Esophagus squamous epithelium (tissue), 5 donors: ENCODE data around the gene NCAPD2. TPM values are rescaled to one million over a fixed set of nuclear protein-coding genes. Genes with fewer than 3 reads are reported as not detected.

Experiments used
- DNase-seq: peaks from one replicate; lab custom pipeline; 2025; lab: John Stamatoyannopoulos, UW
- H3K27ac ChIP-seq, 4 donors: fragments of 200-600 bp; sonication (generic); one replicate each; pipeline ENCODE4 v1.5.1; 2016 to 2019; ENCODE audit warnings: mild to moderate bottlenecking in 1 of 4
- H3K27me3 ChIP-seq, 4 donors: fragments of 200-600 bp; sonication (generic); 1 replicate in 3 of 4; 2 replicates in 1 of 4; pipeline versions ENCODE4 v1.5.1 to v1.6.0; 2017 to 2021; ENCODE audit warnings: antibody characterized with exemption in 1 of 4
- H3K36me3 ChIP-seq, 3 donors: fragments of 200-600 bp; sonication (generic); one replicate each; pipeline ENCODE4 v1.5.1; 2016 to 2019
- H3K4me1 ChIP-seq, 3 donors: fragments of 200-600 bp; sonication (generic); one replicate each; pipeline ENCODE4 v1.5.1; 2017 to 2019
- H3K4me3 ChIP-seq, 4 donors: fragments of 200-600 bp; sonication (generic); 1 replicate in 3 of 4; 2 replicates in 1 of 4; pipeline ENCODE4 v1.5.1; 2016 to 2019; ENCODE audit warnings: mild to moderate bottlenecking in 2 of 4, moderate library complexity in 1 of 4
- H3K9me3 ChIP-seq, 3 donors: fragments of 200-600 bp; sonication (generic); one replicate each; pipeline ENCODE4 v1.5.1; 2016 to 2019
- CTCF ChIP-seq, 6 experiments: fragments of 450-650 bp in 4 of 6; fragments of 200-600 bp in 2 of 6; sonication (generic) in 2 of 6; IDR thresholded peaks; one replicate each; pipeline ENCODE4 v1.5.1; 2016 to 2019; ENCODE audit warnings: antibody characterized with exemption in 6 of 6, mild to moderate bottlenecking in 4 of 6, moderate library complexity in 4 of 6
- POLR2A ChIP-seq, 4 donors: fragments of 450-650 bp; IDR thresholded peaks; one replicate each; pipeline ENCODE4 v1.6.1; 2017; ENCODE audit warnings: antibody characterized with exemption in 4 of 4, mild to moderate bottlenecking in 4 of 4, moderate library complexity in 3 of 4
- WGBS, 2 donors: methylation state at CpG; one replicate each; pipeline ENCODE4 v1.1.5; 2018; 5-methylcytosine and 5-hydroxymethylcytosine counted together
- intact Hi-C: fragments of 100-400 bp; cut with DNase I; formaldehyde crosslinking; loops from one replicate; pipeline ENCODE4 v1.15.0; 2022
- total RNA-seq, 4 donors: library from RNA; depleted of rRNA; stranded (reverse); fragments of >200 nt; gene quantifications; one replicate each; pipeline ENCODE4 v1.1.0, GENCODE V29; 2016
- donor health status: DM: yes; HTN: yes; CAD: no.

The NCAPD2 gene, protein sequence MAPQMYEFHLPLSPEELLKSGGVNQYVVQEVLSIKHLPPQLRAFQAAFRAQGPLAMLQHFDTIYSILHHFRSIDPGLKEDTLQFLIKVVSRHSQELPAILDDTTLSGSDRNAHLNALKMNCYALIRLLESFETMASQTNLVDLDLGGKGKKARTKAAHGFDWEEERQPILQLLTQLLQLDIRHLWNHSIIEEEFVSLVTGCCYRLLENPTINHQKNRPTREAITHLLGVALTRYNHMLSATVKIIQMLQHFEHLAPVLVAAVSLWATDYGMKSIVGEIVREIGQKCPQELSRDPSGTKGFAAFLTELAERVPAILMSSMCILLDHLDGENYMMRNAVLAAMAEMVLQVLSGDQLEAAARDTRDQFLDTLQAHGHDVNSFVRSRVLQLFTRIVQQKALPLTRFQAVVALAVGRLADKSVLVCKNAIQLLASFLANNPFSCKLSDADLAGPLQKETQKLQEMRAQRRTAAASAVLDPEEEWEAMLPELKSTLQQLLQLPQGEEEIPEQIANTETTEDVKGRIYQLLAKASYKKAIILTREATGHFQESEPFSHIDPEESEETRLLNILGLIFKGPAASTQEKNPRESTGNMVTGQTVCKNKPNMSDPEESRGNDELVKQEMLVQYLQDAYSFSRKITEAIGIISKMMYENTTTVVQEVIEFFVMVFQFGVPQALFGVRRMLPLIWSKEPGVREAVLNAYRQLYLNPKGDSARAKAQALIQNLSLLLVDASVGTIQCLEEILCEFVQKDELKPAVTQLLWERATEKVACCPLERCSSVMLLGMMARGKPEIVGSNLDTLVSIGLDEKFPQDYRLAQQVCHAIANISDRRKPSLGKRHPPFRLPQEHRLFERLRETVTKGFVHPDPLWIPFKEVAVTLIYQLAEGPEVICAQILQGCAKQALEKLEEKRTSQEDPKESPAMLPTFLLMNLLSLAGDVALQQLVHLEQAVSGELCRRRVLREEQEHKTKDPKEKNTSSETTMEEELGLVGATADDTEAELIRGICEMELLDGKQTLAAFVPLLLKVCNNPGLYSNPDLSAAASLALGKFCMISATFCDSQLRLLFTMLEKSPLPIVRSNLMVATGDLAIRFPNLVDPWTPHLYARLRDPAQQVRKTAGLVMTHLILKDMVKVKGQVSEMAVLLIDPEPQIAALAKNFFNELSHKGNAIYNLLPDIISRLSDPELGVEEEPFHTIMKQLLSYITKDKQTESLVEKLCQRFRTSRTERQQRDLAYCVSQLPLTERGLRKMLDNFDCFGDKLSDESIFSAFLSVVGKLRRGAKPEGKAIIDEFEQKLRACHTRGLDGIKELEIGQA (N-terminal part only)
- total RNA-seq = 10 to 100 TPM; 25.6 to 73.2 (median 55.9) TPM

- Histone ChIP-seq H3K4me1 (peaks cover 12 to 39% (median 31%) of the 10 kb centered on the region in 3 donors), H3K27me3 (no peaks in the 10 kb centered on the region), H3K9me3 (no peaks in the 10 kb centered on the region), H3K27ac (peak within 1 kb of the TSS; percentile 96 to 99 (median 98)), H3K36me3 (peaks cover 0 to 52% (median 0%) of the 10 kb centered on the region in 3 donors), H3K4me3 (peak within 1 kb of the TSS; percentile 73 to 82 (median 78))
- WGBS, 2 donors = 0% methylated on average over 11 to 18 of the region's 49 CpGs
- peak; percentile 82 for DNase-seq
- intact Hi-C loops = no loop called here
- TF ChIP-seq CTCF (IDR thresholded peaks at IDR 0.05) = peak in 5 of 6 experiments; percentile 21 to 68 (median 59)
- TF ChIP-seq POLR2A (IDR thresholded peaks at IDR 0.05) = no peak
These were observed at the start of gene NCAPD2 for GRCh38 chr12:6493497-6494257. Gene NCAPD2 (plus strand): TSS chr12:6494102. CDS start chr12:6495099, 997 bp downstream.

DNA sequence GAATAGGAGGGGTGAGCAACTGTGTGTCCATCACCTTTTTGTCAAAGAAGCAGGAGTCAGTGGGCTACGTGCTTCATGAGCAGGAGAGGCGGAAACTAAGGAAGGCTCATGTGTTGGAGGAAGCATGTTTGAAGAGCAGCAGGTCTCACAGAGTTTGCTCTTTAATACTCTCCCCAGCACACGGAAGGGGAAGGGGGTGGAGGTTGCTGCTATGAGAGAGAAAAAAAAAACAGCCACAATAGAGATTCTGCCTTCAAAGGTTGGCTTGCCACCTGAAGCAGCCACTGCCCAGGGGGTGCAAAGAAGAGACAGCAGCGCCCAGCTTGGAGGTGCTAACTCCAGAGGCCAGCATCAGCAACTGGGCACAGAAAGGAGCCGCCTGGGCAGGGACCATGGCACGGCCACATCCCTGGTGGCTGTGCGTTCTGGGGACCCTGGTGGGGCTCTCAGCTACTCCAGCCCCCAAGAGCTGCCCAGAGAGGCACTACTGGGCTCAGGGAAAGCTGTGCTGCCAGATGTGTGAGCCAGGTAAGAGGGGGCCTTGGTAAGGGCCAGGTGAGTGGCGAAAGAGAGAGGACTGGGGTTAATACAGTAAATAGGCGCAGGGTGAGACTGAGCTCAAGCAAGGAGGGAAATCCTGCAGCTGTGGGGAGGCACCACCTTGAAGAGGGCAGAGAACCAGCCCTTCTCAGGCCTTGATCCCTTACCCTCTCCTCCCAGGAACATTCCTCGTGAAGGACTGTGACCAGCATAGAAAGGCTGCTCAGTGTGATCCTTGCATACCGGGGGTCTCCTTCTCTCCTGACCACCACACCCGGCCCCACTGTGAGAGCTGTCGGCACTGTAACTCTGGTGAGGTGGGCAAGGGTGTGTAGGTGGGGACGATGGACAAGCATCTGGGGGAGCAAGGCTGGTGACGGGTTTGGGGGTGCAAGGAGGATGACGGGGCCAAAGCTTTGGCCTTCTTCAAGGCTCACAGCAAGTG, 48.9 kb upstream of the NCAPD2 start, which contains the start of gene CD27:
Gene CD27 (plus strand): TSS at position 252 of the 985 bp plus-strand sequence. CDS start 141 bp downstream, at position 393.
- intact Hi-C loops = no loop called here
- no peaks in the 10 kb centered on the region for H3K9me3 ChIP-seq
- no peak for DNase-seq
- TF ChIP-seq CTCF (IDR thresholded peaks at IDR 0.05) = no peak
- TF ChIP-seq POLR2A (IDR thresholded peaks at IDR 0.05) = no peak
- peak within 1 kb of the TSS in 2 of 4 donors; percentile 49 to 55 for H3K27ac ChIP-seq
- peak within 1 kb of the TSS in 3 of 4 donors; percentile 22 to 53 (median 34) for H3K4me3 ChIP-seq
- no peaks in the 10 kb centered on the region for H3K27me3 ChIP-seq
- WGBS, 2 donors = 64 to 89% methylated on average over 9 to 12 of the region's 16 CpGs
- H3K36me3 ChIP-seq = peaks cover 0 to 35% (median 0%) of the 10 kb centered on the region in 3 donors
- peaks cover under 1 to 23% (median 3%) of the 10 kb centered on the region in 3 donors for H3K4me1 ChIP-seq

DNA sequence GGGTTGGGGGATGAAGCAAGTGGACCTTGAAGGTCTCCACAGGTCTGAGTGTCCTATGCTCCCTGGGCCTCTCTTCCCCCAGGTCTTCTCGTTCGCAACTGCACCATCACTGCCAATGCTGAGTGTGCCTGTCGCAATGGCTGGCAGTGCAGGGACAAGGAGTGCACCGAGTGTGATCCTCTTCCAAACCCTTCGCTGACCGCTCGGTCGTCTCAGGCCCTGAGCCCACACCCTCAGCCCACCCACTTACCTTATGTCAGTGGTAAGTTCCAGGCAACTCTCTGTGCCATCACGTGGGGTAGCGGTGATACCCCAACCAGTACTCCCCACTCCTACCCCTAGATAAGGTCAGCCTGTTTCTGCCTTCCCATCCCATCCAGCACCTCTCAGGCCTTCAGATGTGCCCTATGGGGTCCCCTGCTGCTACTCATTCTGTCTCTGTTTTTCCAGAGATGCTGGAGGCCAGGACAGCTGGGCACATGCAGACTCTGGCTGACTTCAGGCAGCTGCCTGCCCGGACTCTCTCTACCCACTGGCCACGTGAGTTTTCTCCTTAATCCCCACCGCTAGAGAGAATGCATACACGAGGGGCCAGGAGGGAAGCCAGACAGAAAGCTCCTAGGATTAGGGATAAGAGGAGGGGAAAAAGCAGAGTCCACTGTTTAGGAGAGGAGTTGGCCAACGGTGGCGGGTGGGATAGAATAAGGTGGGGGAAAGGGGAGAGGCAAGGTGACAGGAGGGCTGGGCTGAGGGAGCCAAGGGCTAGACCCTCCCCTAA, 43.6 kb upstream of the NCAPD2 start:
- H3K27ac ChIP-seq = peak overlapping the region; percentile 97 to 99 (median 98)
- intact Hi-C loops = no loop called here
- TF ChIP-seq CTCF (IDR thresholded peaks at IDR 0.05) (no peak), POLR2A (IDR thresholded peaks at IDR 0.05) (no peak)
- H3K4me3 ChIP-seq = peak overlapping the region; percentile 50 to 92 (median 73)
- H3K36me3 ChIP-seq = peaks cover 0 to 49% (median 9%) of the 10 kb centered on the region in 3 donors
- no peaks in the 10 kb centered on the region for H3K9me3 ChIP-seq
- no peaks in the 10 kb centered on the region for H3K27me3 ChIP-seq
- DNase-seq = no peak
- 60 to 68% methylated on average over 13 to 16 of the region's 16 CpGs for WGBS, 2 donors
- peaks cover 27 to 55% (median 32%) of the 10 kb centered on the region in 3 donors for H3K4me1 ChIP-seq
